ENCODE data around the gene INSR.

- TF ChIP-seq YY1 (IDR thresholded peaks at IDR 0.05; ENCODE audit: low read depth), result no peak
- TF ChIP-seq RAD21 (IDR thresholded peaks at IDR 0.05; ENCODE audit: low read depth), result no peak
- TF ChIP-seq, protein P1, sequence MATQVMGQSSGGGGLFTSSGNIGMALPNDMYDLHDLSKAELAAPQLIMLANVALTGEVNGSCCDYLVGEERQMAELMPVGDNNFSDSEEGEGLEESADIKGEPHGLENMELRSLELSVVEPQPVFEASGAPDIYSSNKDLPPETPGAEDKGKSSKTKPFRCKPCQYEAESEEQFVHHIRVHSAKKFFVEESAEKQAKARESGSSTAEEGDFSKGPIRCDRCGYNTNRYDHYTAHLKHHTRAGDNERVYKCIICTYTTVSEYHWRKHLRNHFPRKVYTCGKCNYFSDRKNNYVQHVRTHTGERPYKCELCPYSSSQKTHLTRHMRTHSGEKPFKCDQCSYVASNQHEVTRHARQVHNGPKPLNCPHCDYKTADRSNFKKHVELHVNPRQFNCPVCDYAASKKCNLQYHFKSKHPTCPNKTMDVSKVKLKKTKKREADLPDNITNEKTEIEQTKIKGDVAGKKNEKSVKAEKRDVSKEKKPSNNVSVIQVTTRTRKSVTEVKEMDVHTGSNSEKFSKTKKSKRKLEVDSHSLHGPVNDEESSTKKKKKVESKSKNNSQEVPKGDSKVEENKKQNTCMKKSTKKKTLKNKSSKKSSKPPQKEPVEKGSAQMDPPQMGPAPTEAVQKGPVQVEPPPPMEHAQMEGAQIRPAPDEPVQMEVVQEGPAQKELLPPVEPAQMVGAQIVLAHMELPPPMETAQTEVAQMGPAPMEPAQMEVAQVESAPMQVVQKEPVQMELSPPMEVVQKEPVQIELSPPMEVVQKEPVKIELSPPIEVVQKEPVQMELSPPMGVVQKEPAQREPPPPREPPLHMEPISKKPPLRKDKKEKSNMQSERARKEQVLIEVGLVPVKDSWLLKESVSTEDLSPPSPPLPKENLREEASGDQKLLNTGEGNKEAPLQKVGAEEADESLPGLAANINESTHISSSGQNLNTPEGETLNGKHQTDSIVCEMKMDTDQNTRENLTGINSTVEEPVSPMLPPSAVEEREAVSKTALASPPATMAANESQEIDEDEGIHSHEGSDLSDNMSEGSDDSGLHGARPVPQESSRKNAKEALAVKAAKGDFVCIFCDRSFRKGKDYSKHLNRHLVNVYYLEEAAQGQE (IDR thresholded peaks at IDR 0.05; ENCODE audit: low read depth), result no peak
- no peak for TF ChIP-seq CEBPB (IDR thresholded peaks at IDR 0.05)
- TF ChIP-seq, protein P2, sequence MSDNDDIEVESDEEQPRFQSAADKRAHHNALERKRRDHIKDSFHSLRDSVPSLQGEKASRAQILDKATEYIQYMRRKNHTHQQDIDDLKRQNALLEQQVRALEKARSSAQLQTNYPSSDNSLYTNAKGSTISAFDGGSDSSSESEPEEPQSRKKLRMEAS (IDR thresholded peaks at IDR 0.05), result no peak
- no peak for TF ChIP-seq NFIC (IDR thresholded peaks at IDR 0.05)
- TF ChIP-seq EP300 (IDR thresholded peaks at IDR 0.05; ENCODE audit: borderline replicate concordance), result no peak
- TF ChIP-seq FOXM1 (IDR thresholded peaks at IDR 0.05; ENCODE audit: borderline replicate concordance, low read depth), result no peak
- TF ChIP-seq TAF1 (IDR thresholded peaks at IDR 0.05; ENCODE audit: low read depth), result no peak
- TF ChIP-seq EGR1 (IDR thresholded peaks at IDR 0.05), result no peak
- no peak for TF ChIP-seq TEAD4 (IDR thresholded peaks at IDR 0.05)
- no peak for TF ChIP-seq TCF12 (IDR thresholded peaks at IDR 0.05; ENCODE audit: low read depth)
Observed at GRCh38 chr19:7214324-7215089, 79.7 kb downstream of the INSR start.

Measured in Ishikawa (cell line).